GM19452 (cell line): ENCODE measurements around the gene CLIC3.
"Not testable (repeated sequence)": the region's sequence is repeated elsewhere in the genome, so short reads cannot be mapped to it uniquely, and the experiment has no call there.

Experiments used
- ATAC-seq: cut with Tn5 transposase; IDR thresholded peaks from one replicate; pipeline ENCODE4 v1.9.1; 2021; ENCODE audit not compliant: unreplicated experiment

The CLIC3 gene

GRCh38 chr9:137004285-137004684 is 7.9 kb upstream of the CLIC3 start:
- not testable (repeated sequence) for ATAC-seq

- ATAC-seq, result no peak
Observed at GRCh38 chr9:137002646-137003041, 6.3 kb upstream of the CLIC3 start.

- ATAC-seq, result no peak
Observed at GRCh38 chr9:137001857-137002645, 5.7 kb upstream of the CLIC3 start.

- ATAC-seq, result peak; percentile 66
Observed at GRCh38 chr9:137000177-137000930, 4.0 kb upstream of the CLIC3 start.

- no peak for ATAC-seq
Observed at GRCh38 chr9:136997830-136998234, 1.5 kb upstream of the CLIC3 start.

GRCh38 chr9:136997371-136997770 is 1.0 kb upstream of the CLIC3 start:
- ATAC-seq, result no peak

GRCh38 chr9:136995772-136996311 is 526 bp downstream of the CLIC3 start:
- ATAC-seq, result no peak

- ATAC-seq, result no peak
Observed at GRCh38 chr9:136995362-136995761, 1.0 kb downstream of the CLIC3 start.

GRCh38 chr9:136994888-136995230 is 1.5 kb downstream of the CLIC3 start:
- ATAC-seq, result no peak

- ATAC-seq, result no peak
Observed at GRCh38 chr9:136994180-136994887, 2.0 kb downstream of the CLIC3 start.

- no peak for ATAC-seq
Observed at GRCh38 chr9:136992819-136993369, 3.5 kb downstream of the CLIC3 start.

GRCh38 chr9:136991993-136992818 is 4.2 kb downstream of the CLIC3 start, which contains the start of gene PAXX:
TSS of gene PAXX (plus strand) at chr9:136992422. CDS start at chr9:136992444, 22 bp downstream.
- ATAC-seq, result peak; percentile 84

- no peak for ATAC-seq
Observed at GRCh38 chr9:136990242-136990911, 6.0 kb downstream of the CLIC3 start.

- ATAC-seq, result no peak
Observed at GRCh38 chr9:136988872-136989271, 7.5 kb downstream of the CLIC3 start.

- no peak for ATAC-seq
Observed at GRCh38 chr9:136985853-136986252, 10.5 kb downstream of the CLIC3 start.

- no peak for ATAC-seq
Observed at GRCh38 chr9:136985027-136985602, 11.3 kb downstream of the CLIC3 start.

- ATAC-seq, result no peak
Observed at GRCh38 chr9:136984464-136985026, 11.8 kb downstream of the CLIC3 start.

- no peak for ATAC-seq
Observed at GRCh38 chr9:136983656-136984314, 12.6 kb downstream of the CLIC3 start.
